Central memory CD8-positive, alpha-beta T cell (primary cell): Measurements from ENCODE around the gene SBK2.
A peak's percentile ranks its signal among the peaks of the same experiment; 100 is the strongest.
"Not testable (repeated sequence)": the region's sequence is repeated elsewhere in the genome, so short reads cannot be mapped to it uniquely, and the experiment has no call there.

Experiments
- ATAC-seq: fragments of 150-1000 bp; cut with Tn5 transposase; replicated peaks from 2 replicates; pipeline ENCODE4 v1.10.0; 2022; ENCODE audit warnings: mild to moderate bottlenecking, moderate FRiP score, moderate number of reproducible peaks; ENCODE audit not compliant: poor library complexity, severe bottlenecking; ENCODE audit errors: extremely low read depth
- DNase-seq, 2 donors: peaks; one replicate each; pipeline ENCODE4 v3.0.0; 2021; ENCODE audit warnings: low spot score in 2 of 2
- H3K27ac Mint-ChIP-seq: one replicate; pipeline ENCODE4 v1.8.0; 2022; ENCODE audit warnings: low read depth, mild to moderate bottlenecking, moderate library complexity, mixed read lengths
- H3K27me3 Mint-ChIP-seq: one replicate; pipeline ENCODE4 v1.8.0; 2022; ENCODE audit warnings: mixed read lengths
- H3K36me3 Mint-ChIP-seq: one replicate; pipeline ENCODE4 v1.8.0; 2022; ENCODE audit warnings: mild to moderate bottlenecking, moderate library complexity, mixed read lengths; ENCODE audit not compliant: insufficient read depth
- H3K4me1 Mint-ChIP-seq: one replicate; pipeline ENCODE4 v1.8.0; 2022; ENCODE audit warnings: mixed read lengths
- H3K4me3 Mint-ChIP-seq: one replicate; pipeline ENCODE4 v1.8.0; 2022; ENCODE audit warnings: mild to moderate bottlenecking, moderate library complexity, mixed read lengths
- H3K9me3 Mint-ChIP-seq: one replicate; pipeline ENCODE4 v1.8.0; 2022; ENCODE audit warnings: mixed read lengths

The SBK2 gene

DNA sequence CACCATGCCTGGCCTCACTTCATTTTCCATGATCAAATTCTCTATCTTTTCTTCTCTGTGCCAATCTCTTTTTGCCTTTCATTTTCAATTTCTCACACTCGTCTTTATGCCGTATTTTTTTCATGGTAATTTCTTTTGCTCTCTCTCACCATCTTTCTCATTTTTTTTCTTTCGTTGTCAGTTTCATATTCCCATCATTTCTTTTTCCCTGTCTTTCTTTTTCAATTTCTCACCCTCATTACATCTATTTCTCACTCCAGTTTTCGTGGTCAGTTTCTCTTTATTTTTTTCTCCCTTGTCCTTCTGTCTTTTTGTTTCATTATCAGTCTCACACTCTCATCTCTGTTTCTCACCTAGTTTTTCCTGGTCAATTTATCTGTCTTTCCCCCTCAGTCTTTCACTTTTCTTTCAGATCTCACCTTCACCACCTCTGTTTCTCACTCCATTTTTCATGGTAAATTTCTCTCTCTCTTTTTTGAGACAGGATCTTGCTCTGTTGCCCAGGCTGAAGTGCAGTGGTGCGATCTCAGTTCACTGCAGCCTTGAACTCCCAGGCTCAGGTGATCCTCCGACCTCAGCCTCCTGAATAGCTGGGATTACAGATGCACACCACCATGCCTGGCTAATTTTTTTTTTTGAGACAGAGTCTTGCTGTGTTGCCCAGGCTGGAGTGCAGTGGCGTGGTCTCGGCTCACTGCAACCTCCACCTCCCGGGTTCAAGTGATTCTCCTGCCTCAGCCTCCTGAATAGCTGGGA lies 34.6 kb downstream of the SBK2 start:
- no peak overlapping the region for H3K4me3 Mint-ChIP-seq
- no peak overlapping the region for H3K27ac Mint-ChIP-seq
- H3K36me3 Mint-ChIP-seq = peaks cover 16% of the 10 kb centered on the region
- H3K4me1 Mint-ChIP-seq = peaks cover 13% of the 10 kb centered on the region
- DNase-seq (no peak), ATAC-seq (no peak)
- H3K9me3 Mint-ChIP-seq = no peaks in the 10 kb centered on the region
- peaks cover 2% of the 10 kb centered on the region for H3K27me3 Mint-ChIP-seq

DNA sequence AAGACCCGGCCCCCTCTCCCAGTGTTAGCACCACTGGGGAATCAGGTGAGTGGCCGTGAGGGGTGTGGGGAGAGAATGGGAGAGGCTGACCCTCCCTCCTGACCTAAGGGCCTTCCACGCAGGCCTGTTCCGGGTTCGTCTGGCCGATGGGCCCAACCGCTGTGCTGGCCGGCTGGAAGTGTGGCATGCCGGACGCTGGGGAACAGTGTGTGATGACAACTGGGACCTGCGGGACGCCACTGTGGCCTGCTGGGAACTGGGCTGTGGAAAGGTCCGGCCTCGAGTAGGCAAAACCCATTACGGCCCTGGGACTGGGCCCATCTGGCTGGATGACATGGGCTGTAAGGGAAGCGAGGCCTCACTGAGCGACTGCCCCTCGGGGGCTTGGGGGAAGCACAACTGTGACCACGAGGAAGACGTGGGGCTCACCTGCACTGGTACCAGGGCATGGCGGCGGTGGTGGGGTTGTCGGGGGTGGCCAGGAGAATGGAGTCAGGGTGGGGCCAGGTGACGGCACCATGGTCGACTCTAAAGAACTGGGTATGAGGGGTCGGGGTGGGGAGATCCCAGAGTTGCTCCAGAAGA lies 36.5 kb downstream of the SBK2 start:
- H3K4me3 Mint-ChIP-seq = no peak overlapping the region
- DNase-seq = no peak

DNA sequence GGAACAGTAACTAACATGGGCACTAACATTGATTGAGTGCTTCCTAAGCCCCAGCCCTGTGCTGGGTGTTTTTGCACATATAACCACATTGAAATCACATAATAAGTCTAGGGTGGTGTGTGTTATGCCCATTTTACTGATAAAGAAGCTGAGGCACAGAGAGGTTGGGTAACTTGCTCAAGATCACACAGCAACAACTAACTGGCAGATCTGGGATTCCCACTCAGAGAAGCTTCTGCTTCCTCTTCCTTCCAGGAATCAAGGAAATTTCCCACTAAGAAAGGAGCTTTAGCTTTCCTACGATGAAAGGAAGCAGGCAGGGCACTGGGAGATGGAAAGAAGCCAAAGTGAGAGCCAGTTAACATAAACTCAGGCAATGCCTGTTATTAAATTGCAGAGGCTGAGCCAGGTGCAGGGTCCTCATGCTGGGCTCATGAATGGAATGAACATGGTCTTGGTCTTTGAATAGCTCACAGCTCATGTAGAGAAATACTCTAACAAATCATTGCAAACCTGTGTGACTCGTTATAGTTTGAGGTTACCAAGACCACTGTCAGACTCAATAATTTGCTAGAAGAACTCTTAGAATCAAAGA lies 38.6 kb downstream of the SBK2 start:
- ATAC-seq (no peak), DNase-seq (no peak)
- H3K4me1 Mint-ChIP-seq = peaks cover 5% of the 10 kb centered on the region
- peaks cover under 1% of the 10 kb centered on the region for H3K27me3 Mint-ChIP-seq
- H3K4me3 Mint-ChIP-seq = no peak overlapping the region
- H3K9me3 Mint-ChIP-seq = no peaks in the 10 kb centered on the region
- no peak overlapping the region for H3K27ac Mint-ChIP-seq
- H3K36me3 Mint-ChIP-seq = peaks cover 7% of the 10 kb centered on the region

More for the DNA sequence above, 36.5 kb downstream of the SBK2 start:
- ATAC-seq = no peak
- no peaks in the 10 kb centered on the region for H3K9me3 Mint-ChIP-seq
- H3K36me3 Mint-ChIP-seq = peaks cover 16% of the 10 kb centered on the region
- H3K27me3 Mint-ChIP-seq = no peaks in the 10 kb centered on the region
- no peak overlapping the region for H3K27ac Mint-ChIP-seq
- H3K4me1 Mint-ChIP-seq = peaks cover 13% of the 10 kb centered on the region

DNA sequence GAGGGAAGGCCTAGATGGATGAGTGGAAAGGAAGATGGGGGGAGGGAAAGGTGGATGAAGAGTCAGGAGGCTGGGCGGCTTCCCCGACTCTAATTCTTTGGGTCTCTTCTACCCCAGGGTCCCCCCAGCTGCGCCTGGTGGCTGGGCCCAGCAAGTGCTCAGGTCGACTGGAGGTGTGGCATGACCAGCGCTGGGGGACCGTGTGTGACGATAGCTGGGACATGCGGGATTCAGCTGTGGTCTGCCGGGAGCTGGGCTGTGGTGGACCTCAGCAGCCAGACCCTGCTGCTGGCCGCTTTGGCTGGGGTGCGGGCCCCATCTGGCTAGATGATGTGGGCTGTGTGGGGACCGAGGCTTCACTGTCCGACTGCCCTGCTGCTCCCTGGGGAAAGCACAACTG lies 39.2 kb downstream of the SBK2 start:
- Mint-ChIP-seq H3K4me3 (no peak overlapping the region), H3K4me1 (no peaks in the 10 kb centered on the region), H3K36me3 (peaks cover 3% of the 10 kb centered on the region), H3K27me3 (peaks cover 6% of the 10 kb centered on the region), H3K27ac (no peak overlapping the region), H3K9me3 (no peaks in the 10 kb centered on the region)
- DNase-seq (no peak), ATAC-seq (no peak)

DNA sequence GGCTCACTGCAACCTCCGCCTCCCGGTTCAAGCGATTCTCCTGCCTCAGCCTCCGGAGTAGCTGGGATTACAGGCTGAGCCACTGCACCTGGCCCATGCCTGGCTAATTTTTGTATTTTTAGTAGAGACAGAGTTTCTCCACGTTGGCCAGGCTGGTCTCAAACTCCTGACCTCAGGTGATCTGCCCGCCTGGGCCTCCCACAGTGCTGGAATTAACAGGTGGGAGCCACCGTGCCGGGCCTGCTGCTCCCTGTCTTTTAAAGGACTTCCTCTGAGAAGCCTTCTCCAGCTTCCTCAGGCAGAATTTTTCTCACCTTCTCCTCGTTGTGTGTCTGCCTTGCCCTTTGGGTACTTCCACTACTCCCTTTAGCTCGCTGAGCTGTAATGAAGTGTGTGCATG lies 40.1 kb downstream of the SBK2 start:
- H3K9me3 Mint-ChIP-seq, H3K27ac Mint-ChIP-seq, DNase-seq, H3K36me3 Mint-ChIP-seq, H3K4me1 Mint-ChIP-seq, H3K4me3 Mint-ChIP-seq, ATAC-seq: not testable (repeated sequence)
- H3K27me3 Mint-ChIP-seq = peaks cover 16% of the 10 kb centered on the region

DNA sequence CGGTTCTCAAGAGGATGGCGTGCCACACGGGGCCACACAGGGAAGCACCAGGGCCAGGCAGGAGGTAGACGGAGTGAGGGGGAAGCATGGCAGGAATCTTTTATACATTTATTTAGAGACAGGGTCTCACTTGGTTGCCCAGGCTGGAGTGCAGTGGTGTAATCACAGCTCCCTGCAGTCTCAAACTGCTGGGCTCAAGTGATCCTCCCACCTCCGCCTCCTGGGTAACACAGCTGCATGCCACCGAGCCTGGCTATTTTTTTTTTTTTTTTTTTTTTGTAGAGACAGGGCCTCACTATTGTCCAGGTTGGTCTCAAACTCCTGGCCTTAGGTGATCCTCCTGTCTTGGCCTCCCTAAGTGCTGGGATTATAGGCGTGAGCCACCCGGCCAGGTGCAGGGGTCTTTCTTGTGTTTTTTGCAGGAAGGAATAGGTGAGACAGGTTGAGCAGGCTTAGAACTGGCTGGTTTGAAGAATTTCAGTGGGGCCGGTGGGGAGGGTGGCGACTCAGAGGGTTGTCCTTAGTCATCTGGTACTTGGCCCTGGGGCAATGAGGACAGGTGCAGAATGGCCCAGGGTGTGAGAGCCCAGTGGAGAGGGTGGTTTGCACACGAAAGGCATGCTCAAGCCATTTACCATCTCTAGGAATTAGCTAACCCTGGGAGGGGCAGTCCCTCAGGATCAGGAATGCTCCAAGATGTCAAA lies 41.1 kb downstream of the SBK2 start:
- Mint-ChIP-seq H3K4me3 (no peak overlapping the region), H3K36me3 (no peaks in the 10 kb centered on the region), H3K9me3 (no peaks in the 10 kb centered on the region), H3K4me1 (no peaks in the 10 kb centered on the region), H3K27me3 (peaks cover 18% of the 10 kb centered on the region), H3K27ac (no peak overlapping the region)
- no peak for DNase-seq
- ATAC-seq = no peak

DNA sequence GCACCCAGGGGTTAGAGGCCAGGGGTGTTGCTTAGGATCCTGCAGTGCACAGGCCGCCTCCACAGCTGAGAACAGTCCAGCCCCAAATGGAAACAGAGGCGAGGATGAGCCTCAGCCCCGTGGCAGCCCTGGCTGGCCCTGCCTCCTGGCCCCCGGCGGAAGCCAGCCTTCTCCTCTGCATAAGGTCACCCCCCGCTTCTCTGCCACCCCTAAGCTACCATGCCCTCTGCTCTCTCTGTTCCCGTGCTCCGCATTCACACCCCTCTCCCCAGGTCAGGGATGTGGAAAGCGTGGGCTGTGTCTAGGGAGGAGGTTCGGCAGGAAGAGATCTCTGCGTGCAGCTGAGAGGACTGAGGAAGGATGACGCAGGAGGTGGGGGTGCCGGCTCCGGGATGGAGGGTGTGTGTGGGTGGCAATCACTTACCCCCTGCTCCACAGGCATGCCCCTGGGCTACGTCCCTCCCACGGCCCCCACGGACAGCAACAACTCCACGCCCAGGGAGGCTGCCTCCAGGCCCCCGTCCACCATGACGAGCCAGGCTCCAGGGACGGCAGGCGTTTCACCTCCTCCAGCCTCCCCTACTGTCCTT lies 42.7 kb downstream of the SBK2 start:
- Mint-ChIP-seq H3K27ac (no peak overlapping the region), H3K9me3 (no peaks in the 10 kb centered on the region), H3K27me3 (peaks cover 18% of the 10 kb centered on the region), H3K36me3 (peaks cover 3% of the 10 kb centered on the region), H3K4me1 (no peaks in the 10 kb centered on the region), H3K4me3 (peak overlapping the region; percentile 45)
- ATAC-seq (no peak), DNase-seq (no peak)

DNA sequence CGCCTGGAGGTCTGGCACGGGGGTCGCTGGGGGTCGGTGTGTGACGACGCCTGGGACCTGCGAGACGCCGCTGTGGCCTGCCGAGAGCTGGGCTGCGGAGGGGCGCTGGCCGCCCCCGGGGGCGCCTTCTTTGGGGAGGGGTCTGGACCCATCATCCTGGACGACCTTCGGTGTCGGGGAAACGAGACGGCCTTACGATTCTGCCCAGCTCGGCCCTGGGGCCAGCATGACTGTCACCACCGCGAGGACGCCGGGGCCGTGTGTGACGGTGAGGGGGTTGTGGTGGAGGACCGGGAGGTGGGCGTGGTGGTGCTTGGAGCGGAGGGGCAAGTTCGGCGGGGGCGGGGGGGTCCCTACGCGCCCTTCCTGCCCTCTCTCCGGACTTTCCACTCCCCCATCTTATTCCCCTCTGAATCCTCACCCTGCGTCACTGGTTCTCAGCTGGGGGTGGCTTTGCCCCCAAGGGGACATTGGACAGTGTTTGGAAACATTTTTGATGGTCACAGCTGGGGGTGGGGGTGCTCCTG lies 43.2 kb downstream of the SBK2 start:
- Mint-ChIP-seq H3K36me3 (peaks cover 3% of the 10 kb centered on the region), H3K9me3 (no peaks in the 10 kb centered on the region), H3K4me1 (no peaks in the 10 kb centered on the region), H3K4me3 (peak overlapping the region; percentile 45), H3K27me3 (peaks cover 18% of the 10 kb centered on the region), H3K27ac (no peak overlapping the region)
- DNase-seq (no peak), ATAC-seq (no peak)

DNA sequence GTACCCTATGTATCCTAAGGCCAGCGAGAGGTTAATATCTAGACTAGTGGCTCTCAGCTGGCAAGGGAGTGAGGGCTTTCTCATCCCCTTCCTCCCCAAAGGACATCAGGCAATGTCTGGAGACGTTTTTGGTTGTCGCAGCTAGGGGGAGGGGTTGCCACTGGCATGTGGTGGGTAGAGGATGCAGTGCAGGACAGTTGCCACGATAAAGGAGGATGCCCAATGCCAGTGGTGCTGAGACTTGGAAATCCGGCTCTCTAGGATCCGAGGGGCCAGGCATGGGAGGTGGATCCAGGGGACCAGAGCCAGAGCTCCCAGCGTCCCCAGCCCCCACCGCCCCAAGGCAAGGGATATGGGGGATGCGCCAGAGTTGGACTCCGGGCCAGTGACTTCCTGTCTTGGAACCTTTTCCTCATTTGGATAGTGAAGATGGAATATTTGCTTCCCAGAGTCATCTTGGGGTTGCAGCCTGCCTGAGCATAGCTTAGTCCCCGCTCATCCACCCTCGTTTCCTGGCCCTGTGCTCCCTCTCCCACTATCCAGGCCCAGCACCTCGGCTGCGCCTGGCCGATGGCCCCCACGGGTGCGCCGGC lies 43.8 kb downstream of the SBK2 start:
- no peak for DNase-seq
- Mint-ChIP-seq H3K27me3 (peaks cover 18% of the 10 kb centered on the region), H3K9me3 (no peaks in the 10 kb centered on the region), H3K4me3 (no peak overlapping the region), H3K36me3 (peaks cover 3% of the 10 kb centered on the region), H3K4me1 (no peaks in the 10 kb centered on the region), H3K27ac (no peak overlapping the region)
- ATAC-seq = no peak

DNA sequence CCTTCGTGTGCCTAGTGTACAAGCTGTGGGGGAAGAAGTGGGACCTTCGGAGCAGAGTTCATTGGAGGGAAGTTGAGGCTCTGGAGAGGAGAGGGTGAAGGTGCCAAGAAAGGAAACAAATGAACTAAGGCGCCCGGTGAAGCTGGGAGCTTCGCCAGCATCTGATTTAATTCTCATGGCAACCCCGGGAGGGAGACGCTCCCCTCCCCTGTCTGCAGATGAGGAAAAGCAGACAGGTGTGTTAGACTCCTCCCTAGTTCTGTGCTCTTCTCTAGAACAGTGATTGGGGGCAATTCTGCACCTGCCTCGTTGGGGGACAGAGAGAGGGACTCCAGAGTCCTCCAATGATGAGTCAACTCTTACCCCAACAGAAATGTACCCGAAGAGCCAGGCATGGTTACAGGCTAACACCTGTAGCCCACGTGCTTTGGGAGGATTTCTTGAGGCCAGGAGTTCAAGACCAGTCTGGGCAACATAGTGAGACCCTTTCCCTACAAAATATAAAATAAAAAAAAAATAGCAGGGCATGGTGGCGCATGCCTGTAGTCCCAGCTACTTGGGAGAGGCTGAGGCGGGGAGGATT lies 44.5 kb downstream of the SBK2 start:
- DNase-seq = no peak
- H3K27me3 Mint-ChIP-seq = peaks cover 18% of the 10 kb centered on the region

DNA sequence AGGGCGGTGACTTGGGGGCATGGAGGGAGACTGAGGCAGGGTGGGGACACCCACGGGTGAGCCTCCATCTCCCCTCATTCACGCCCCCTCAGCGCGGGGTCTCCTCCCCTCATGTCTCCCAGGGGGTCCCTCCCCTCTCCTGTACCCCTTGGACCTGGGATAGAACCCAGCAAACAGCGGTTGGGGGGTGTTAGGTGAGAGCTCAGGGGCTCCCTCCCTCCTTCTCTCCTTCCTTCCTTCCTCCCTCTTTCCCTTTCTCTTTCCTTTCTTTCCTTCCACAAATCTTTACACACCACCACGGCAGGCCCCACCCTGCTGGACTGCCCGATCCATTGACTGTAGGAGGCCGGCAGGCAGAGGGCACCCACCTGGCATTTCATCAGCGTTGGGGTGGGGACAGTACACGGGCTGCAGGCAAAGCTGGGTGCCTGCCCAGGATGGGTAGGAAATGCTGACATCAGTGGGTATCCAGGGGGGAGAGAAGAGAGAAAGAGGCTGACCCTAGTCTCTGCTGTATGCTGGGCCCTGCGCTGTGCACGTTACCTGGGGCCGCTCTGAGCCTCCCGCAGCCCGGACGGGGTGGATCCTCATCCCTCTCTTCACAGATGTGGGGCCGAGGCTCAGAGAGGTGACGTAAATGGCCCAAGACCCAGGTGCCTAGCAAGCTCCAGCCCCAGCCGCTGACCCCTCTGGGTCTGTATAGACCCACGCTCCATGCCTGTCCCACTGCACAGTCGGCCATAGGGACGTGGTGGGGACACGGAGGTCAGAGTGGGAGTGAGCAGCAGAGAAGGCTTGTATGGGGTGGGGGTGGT lies 45.2 kb downstream of the SBK2 start:
- DNase-seq (no peak), ATAC-seq (no peak)
- H3K27ac Mint-ChIP-seq = peak overlapping the region; percentile 6
- H3K36me3 Mint-ChIP-seq = peaks cover 5% of the 10 kb centered on the region
- H3K27me3 Mint-ChIP-seq = peaks cover 18% of the 10 kb centered on the region
- H3K4me1 Mint-ChIP-seq = no peaks in the 10 kb centered on the region
- no peak overlapping the region for H3K4me3 Mint-ChIP-seq
- no peaks in the 10 kb centered on the region for H3K9me3 Mint-ChIP-seq

More for the DNA sequence above, 44.5 kb downstream of the SBK2 start:
- H3K27ac Mint-ChIP-seq = no peak overlapping the region
- no peaks in the 10 kb centered on the region for H3K4me1 Mint-ChIP-seq
- H3K9me3 Mint-ChIP-seq = no peaks in the 10 kb centered on the region
- ATAC-seq = no peak
- H3K4me3 Mint-ChIP-seq = no peak overlapping the region
- peaks cover 3% of the 10 kb centered on the region for H3K36me3 Mint-ChIP-seq
